ENCODE measurements around the gene VSIG4. TPM values are rescaled to one million over a fixed set of nuclear protein-coding genes. Genes with fewer than 3 reads are reported as not detected.

Gene VSIG4
- total and polyA plus RNA-seq, 8 donors, result 7.9 to 45.4 (median 20.0) TPM

GRCh38 chrX:66043584-66043983, 3.7 kb upstream of the VSIG4 start:
- TF ChIP-seq POLR2A (IDR thresholded peaks at IDR 0.05) (no peak), POLR2AphosphoS5 (IDR thresholded peaks at IDR 0.05) (no peak)
- H3K4me3 ChIP-seq, result no peak overlapping the region
- WGBS, 5 donors, result 65 to 100% (median 86%) methylated on average over 3 of the region's 3 CpGs
- no peaks in the 10 kb centered on the region for H3K4me1 ChIP-seq
- no peaks in the 10 kb centered on the region for H3K27me3 ChIP-seq
- no peak for DNase-seq
- H3K27ac ChIP-seq, result no peak overlapping the region
- H3K9me3 ChIP-seq, result no peaks in the 10 kb centered on the region
- H3K36me3 ChIP-seq, result no peaks in the 10 kb centered on the region
- intact Hi-C loops (cut with DNase I; ENCODE audit: low total_unique reads), result no loop called here

- no peak for DNase-seq
- no peaks in the 10 kb centered on the region for H3K9me3 ChIP-seq
- TF ChIP-seq CTCF (IDR thresholded peaks at IDR 0.05), result no peak
- TF ChIP-seq POLR2AphosphoS5 (IDR thresholded peaks at IDR 0.05), result no peak
- TF ChIP-seq EP300 (IDR thresholded peaks at IDR 0.05), result no peak
- no peaks in the 10 kb centered on the region for H3K36me3 ChIP-seq
- no peaks in the 10 kb centered on the region for H3K4me1 ChIP-seq
- WGBS, 5 donors, result 37 to 71% (median 46%) methylated on average over 3 of the region's 3 CpGs
- no peaks in the 10 kb centered on the region for H3K27me3 ChIP-seq
- no peak overlapping the region for H3K27ac ChIP-seq
- intact Hi-C loops (cut with DNase I; ENCODE audit: low total_unique reads), result no loop called here
- no peak overlapping the region for H3K4me3 ChIP-seq
Measured at GRCh38 chrX:66042307-66043077, 2.6 kb upstream of the VSIG4 start.

GRCh38 chrX:66038115-66038514, 1.8 kb downstream of the VSIG4 start:
- Histone ChIP-seq H3K36me3 (no peaks in the 10 kb centered on the region), H3K9me3 (no peaks in the 10 kb centered on the region), H3K4me3 (no peak overlapping the region), H3K27ac (no peak overlapping the region), H3K4me1 (no peaks in the 10 kb centered on the region), H3K27me3 (no peaks in the 10 kb centered on the region)
- TF ChIP-seq POLR2A (IDR thresholded peaks at IDR 0.05) (no peak), POLR2AphosphoS5 (IDR thresholded peaks at IDR 0.05) (no peak), CTCF (IDR thresholded peaks at IDR 0.05) (no peak), EP300 (IDR thresholded peaks at IDR 0.05) (no peak)
- no peak for DNase-seq
- intact Hi-C loops (cut with DNase I; ENCODE audit: low total_unique reads), result no loop called here
- 79 to 100% (median 91%) methylated on average over 1 of the region's 1 CpG for WGBS, 5 donors

GRCh38 chrX:66036231-66036630, 3.6 kb downstream of the VSIG4 start:
- Histone ChIP-seq H3K36me3 (no peaks in the 10 kb centered on the region), H3K9me3 (no peaks in the 10 kb centered on the region), H3K4me3 (no peak overlapping the region), H3K27ac (no peak overlapping the region), H3K27me3 (peaks cover 0 to 4% (median 0%) of the 10 kb centered on the region in 3 donors), H3K4me1 (no peaks in the 10 kb centered on the region)
- TF ChIP-seq EP300 (IDR thresholded peaks at IDR 0.05) (no peak), POLR2AphosphoS5 (IDR thresholded peaks at IDR 0.05) (no peak), POLR2A (IDR thresholded peaks at IDR 0.05) (no peak), CTCF (IDR thresholded peaks at IDR 0.05) (no peak)
- 89 to 100% (median 100%) methylated on average over 1 of the region's 1 CpG for WGBS, 5 donors
- no peak for DNase-seq
- intact Hi-C loops (cut with DNase I; ENCODE audit: low total_unique reads), result no loop called here

- H3K27ac ChIP-seq, result no peak overlapping the region
- no peaks in the 10 kb centered on the region for H3K9me3 ChIP-seq
- intact Hi-C loops (cut with DNase I; ENCODE audit: low total_unique reads), result no loop called here
- no peaks in the 10 kb centered on the region for H3K36me3 ChIP-seq
- H3K27me3 ChIP-seq, result peaks cover 0 to 4% (median 0%) of the 10 kb centered on the region in 3 donors
- no peak for DNase-seq
- no peak for TF ChIP-seq POLR2A (IDR thresholded peaks at IDR 0.05)
- TF ChIP-seq POLR2AphosphoS5 (IDR thresholded peaks at IDR 0.05), result no peak
- no peak for TF ChIP-seq EP300 (IDR thresholded peaks at IDR 0.05)
- no peaks in the 10 kb centered on the region for H3K4me1 ChIP-seq
- H3K4me3 ChIP-seq, result no peak overlapping the region
Measured at GRCh38 chrX:66035667-66036066, 4.2 kb downstream of the VSIG4 start.

Measured in stomach (tissue), 9 donors.